Mesenteric fat pad (tissue), 1 donor: ENCODE measurements around the gene CISD1. TPM values are rescaled to one million over a fixed set of nuclear protein-coding genes. Genes with fewer than 3 reads are reported as not detected.
A peak's percentile ranks its signal among the peaks of the same experiment; 100 is the strongest.

Experiments used
- DNase-seq: peaks from one replicate; pipeline ENCODE4 v3.0.0-alpha.2; 2020; ENCODE audit warnings: low spot score
- total RNA-seq: library from RNA; stranded (reverse); fragmentation: NEBNext Ultra II Directional; extraction: Animal tissue kit (Norgen Biotek cat#: 25700); gene quantifications from one replicate; pipeline ENCODE4 v1.2.1, GENCODE V29; 2021
- donor health status: DM: yes; HTN: yes; CAD: no.

The CISD1 gene
- total RNA-seq, 1 donor from 2014 or later = 23.2 TPM

- DNase-seq = no peak
Measured at GRCh38 chr10:58265249-58265648, 3.7 kb upstream of the CISD1 start.

GRCh38 chr10:58266003-58266825, 2.7 kb upstream of the CISD1 start:
- no peak for DNase-seq

GRCh38 chr10:58266826-58267712, 1.9 kb upstream of the CISD1 start:
- DNase-seq = peak; percentile 91

- peak; percentile 99 for DNase-seq
Measured at GRCh38 chr10:58267713-58268453, 1.1 kb upstream of the CISD1 start, which contains the start of gene IPMK. Gene IPMK (minus strand): TSS chr10:58267894. CDS start chr10:58267611, 283 bp downstream.

GRCh38 chr10:58268454-58268945, 462 bp upstream of the CISD1 start:
- DNase-seq = no peak

- no peak for DNase-seq
Measured at GRCh38 chr10:58269782-58270290, 874 bp downstream of the CISD1 start.

- no peak for DNase-seq
Measured at GRCh38 chr10:58275261-58275660, 6.3 kb downstream of the CISD1 start.

- no peak for DNase-seq
Measured at GRCh38 chr10:58275908-58276307, 6.9 kb downstream of the CISD1 start.

GRCh38 chr10:58278274-58278961, 9.5 kb downstream of the CISD1 start:
- no peak for DNase-seq

GRCh38 chr10:58278962-58279307, 10.0 kb downstream of the CISD1 start:
- DNase-seq = no peak

- no peak for DNase-seq
Measured at GRCh38 chr10:58280477-58280876, 11.5 kb downstream of the CISD1 start.

GRCh38 chr10:58281092-58281752, 12.3 kb downstream of the CISD1 start:
- DNase-seq = no peak

- no peak for DNase-seq
Measured at GRCh38 chr10:58282615-58283014, 13.7 kb downstream of the CISD1 start.

- no peak for DNase-seq
Measured at GRCh38 chr10:58291538-58292174, 22.7 kb downstream of the CISD1 start.

- no peak for DNase-seq
Measured at GRCh38 chr10:58293989-58294388, 25.0 kb downstream of the CISD1 start.

- no peak for DNase-seq
Measured at GRCh38 chr10:58299580-58299979, 30.6 kb downstream of the CISD1 start.

- no peak for DNase-seq
Measured at GRCh38 chr10:58300676-58301075, 31.7 kb downstream of the CISD1 start.

GRCh38 chr10:58302254-58302653, 33.3 kb downstream of the CISD1 start:
- no peak for DNase-seq

GRCh38 chr10:58304099-58304633, 35.2 kb downstream of the CISD1 start:
- DNase-seq = no peak
